IMR-90 (cell line): ENCODE measurements around the gene ASF1B. TPM values are rescaled to one million over a fixed set of nuclear protein-coding genes. Genes with fewer than 3 reads are reported as not detected.
A peak's percentile ranks its signal among the peaks of the same experiment; 100 is the strongest.

Experiments
- ATAC-seq: fragments of 200-7000 bp; cut with Tn5 transposase; 2 replicates; pipeline ENCODE4 v1.9.1; 2020; ENCODE audit warnings: low read depth, mild to moderate bottlenecking, moderate library complexity
- BruUV-seq: library from RNA; stranded (reverse); fragments of 400-500 nt; replicated peaks from 2 replicates; lab custom pipeline; 2021; lab: Mats Ljungman, UMichigan
- CTCF ChIA-PET: fragments of 300-600 bp; formaldehyde crosslinking; extraction: SDS; loops from one replicate; lab custom pipeline; 2021; ENCODE audit warnings: antibody characterized with exemption; lab: Yijun Ruan, JAX
- POLR2A ChIA-PET: fragments of 300-600 bp; sonication (Branson Sonifier 250); formaldehyde crosslinking; loops from one replicate; lab custom pipeline; 2022; ENCODE audit warnings: antibody characterized with exemption; ENCODE audit not compliant: unreplicated experiment; lab: Charles Lee
- DNase-seq: peaks from one replicate; pipeline ENCODE4 v3.0.0; 2013
- H2AFZ ChIP-seq: replicated peaks from 2 replicates; pipeline ENCODE3; 2013; ENCODE audit warnings: low read length, mild to moderate bottlenecking; ENCODE audit not compliant: poor library complexity
- H2AK5ac ChIP-seq: 2 replicates; pipeline ENCODE4 v1.6.1; 2013; ENCODE audit warnings: low read depth, low read length, inconsistent platforms
- H2AK9ac ChIP-seq: replicated peaks from 2 replicates; pipeline ENCODE3; 2013; ENCODE audit warnings: mild to moderate bottlenecking, low read depth, low read length, moderate library complexity; ENCODE audit not compliant: poor library complexity
- H2BK120ac ChIP-seq: 2 replicates; pipeline ENCODE4 v1.6.1; 2013; ENCODE audit warnings: low read depth, low read length, inconsistent platforms
- H2BK15ac ChIP-seq: 3 replicates; pipeline ENCODE4 v1.6.1; 2013; ENCODE audit warnings: low read depth, low read length, inconsistent platforms
- H2BK20ac ChIP-seq: 2 replicates; pipeline ENCODE4 v1.6.1; 2013; ENCODE audit warnings: low read depth, mild to moderate bottlenecking, inconsistent platforms, low read length, moderate library complexity
- H2BK5ac ChIP-seq: 2 replicates; pipeline ENCODE4 v1.6.1; 2013; ENCODE audit warnings: mild to moderate bottlenecking, low read depth, low read length, inconsistent platforms; ENCODE audit not compliant: poor library complexity, severe bottlenecking
- H3K14ac ChIP-seq: replicated peaks from 2 replicates; pipeline ENCODE4 v1.6.1; 2013; ENCODE audit warnings: low read depth, low read length, inconsistent platforms
- H3K18ac ChIP-seq: 2 replicates; pipeline ENCODE4 v1.6.1; 2013; ENCODE audit warnings: low read depth, low read length, control low read depth
- H3K23ac ChIP-seq: 2 replicates; pipeline ENCODE4 v1.6.1; 2013; ENCODE audit warnings: low read depth, low read length, inconsistent platforms
- H3K27ac ChIP-seq: 2 replicates; pipeline ENCODE4 v1.5.1; 2013; ENCODE audit warnings: mild to moderate bottlenecking, control low read depth, low read length; ENCODE audit not compliant: insufficient read depth
- H3K27me3 ChIP-seq: 2 replicates; pipeline ENCODE4 v1.6.1; 2013; ENCODE audit warnings: low read length; ENCODE audit not compliant: control insufficient read depth, insufficient read depth
- H3K36me3 ChIP-seq: 2 replicates; pipeline ENCODE4 v1.6.1; 2013; ENCODE audit warnings: low read length, mixed read lengths; ENCODE audit not compliant: control insufficient read depth, insufficient read depth
- H3K4ac ChIP-seq: 2 replicates; pipeline ENCODE4 v1.6.1; 2013; ENCODE audit warnings: low read depth, low read length, inconsistent platforms
- H3K4me1 ChIP-seq: 2 replicates; pipeline ENCODE4 v1.6.1; 2013; ENCODE audit warnings: low read length, mixed read lengths; ENCODE audit not compliant: control insufficient read depth, insufficient read depth
- H3K4me2 ChIP-seq: 2 replicates; pipeline ENCODE4 v1.6.1; 2013; ENCODE audit warnings: low read depth, mild to moderate bottlenecking, control low read depth, low read length, moderate library complexity
- H3K4me3 ChIP-seq: 2 replicates; pipeline ENCODE4 v1.5.1; 2013; ENCODE audit warnings: low read depth, mild to moderate bottlenecking, control low read depth, low read length, moderate library complexity; ENCODE audit not compliant: insufficient read depth
- H3K56ac ChIP-seq: 2 replicates; pipeline ENCODE4 v1.6.1; 2013; ENCODE audit warnings: low read length, inconsistent platforms; ENCODE audit not compliant: insufficient read depth; ENCODE audit errors: extremely low read depth
- H3K79me1 ChIP-seq, 2 experiments: 2 replicates each; pipeline ENCODE4 v1.6.1; 2013; ENCODE audit warnings: low read length in 2 of 2, inconsistent platforms in 1 of 2, low read depth in 1 of 2
- H3K9ac ChIP-seq: 2 replicates; pipeline ENCODE4 v1.6.1; 2013; ENCODE audit warnings: low read depth, low read length, control low read depth
- H3K9me1 ChIP-seq: 2 replicates; pipeline ENCODE4 v1.6.1; 2013; ENCODE audit warnings: low read length, inconsistent platforms; ENCODE audit not compliant: insufficient read depth
- H3K9me3 ChIP-seq: 2 replicates; pipeline ENCODE4 v1.6.1; 2013; ENCODE audit warnings: low read length; ENCODE audit not compliant: control insufficient read depth, insufficient read depth
- H4K20me1 ChIP-seq: 2 replicates; pipeline ENCODE4 v1.6.1; 2013; ENCODE audit warnings: low read length, inconsistent platforms; ENCODE audit not compliant: insufficient read depth
- H4K5ac ChIP-seq: 2 replicates; pipeline ENCODE4 v1.6.1; 2013; ENCODE audit warnings: mild to moderate bottlenecking, low read depth, low read length, control low read depth
- H4K8ac ChIP-seq, 2 experiments: 2 replicates each; pipeline ENCODE4 v1.6.1; 2013; ENCODE audit warnings: low read depth in 2 of 2, low read length in 2 of 2, control low read depth in 1 of 2, inconsistent platforms in 1 of 2
- H4K91ac ChIP-seq: 2 replicates; pipeline ENCODE4 v1.6.1; 2013; ENCODE audit warnings: low read depth, low read length, inconsistent platforms; ENCODE audit not compliant: insufficient read depth
- BHLHE40 ChIP-seq: fragments of 150-350 bp; IDR thresholded peaks from 2 replicates; pipeline ENCODE4 v1.6.1; 2016; ENCODE audit warnings: mild to moderate bottlenecking, low read depth, low read length
- CEBPB ChIP-seq: IDR thresholded peaks from 2 replicates; pipeline ENCODE4 v1.6.1; 2012; ENCODE audit warnings: low read depth, low read length, improper control_type of control experiment
- CTCF ChIP-seq: conservative IDR thresholded peaks from 2 replicates; pipeline ENCODE4 v1.5.1; 2012; ENCODE audit warnings: mild to moderate bottlenecking, low read depth, low read length, improper control_type of control experiment
- ELK1 ChIP-seq: fragments of 150-350 bp; IDR thresholded peaks from 2 replicates; pipeline ENCODE4 v1.6.1; 2016; ENCODE audit warnings: low read depth, mild to moderate bottlenecking, low read length, moderate library complexity, borderline replicate concordance
- FOS ChIP-seq: fragments of 150-350 bp; IDR thresholded peaks from 2 replicates; pipeline ENCODE4 v1.6.1; 2016; ENCODE audit warnings: low read depth, low read length
- MXI1 ChIP-seq: IDR thresholded peaks from 2 replicates; pipeline ENCODE4 v1.6.1; 2012; ENCODE audit warnings: low read depth, mild to moderate bottlenecking, low read length, moderate library complexity, borderline replicate concordance
- NFE2L2 ChIP-seq: fragments of 150-350 bp; IDR thresholded peaks from 2 replicates; pipeline ENCODE4 v1.6.1; 2016; ENCODE audit warnings: low read depth, mild to moderate bottlenecking, low read length
- POLR2A ChIP-seq: IDR thresholded peaks from 2 replicates; pipeline ENCODE4 v1.6.1; 2012; ENCODE audit warnings: mild to moderate bottlenecking, low read depth, low read length
- RFX5 ChIP-seq: IDR thresholded peaks from 2 replicates; pipeline ENCODE4 v1.8.0; 2012; ENCODE audit warnings: low read depth, mild to moderate bottlenecking, low read length, moderate library complexity
- WGBS, 2 experiments: methylation state at CpG; one replicate each; pipeline versions ENCODE4 v1.1.5 to v1.1.7; 2013; ENCODE audit warnings: missing lambda C conversion rate in 2 of 2; ENCODE audit not compliant: insufficient read length in 1 of 2; ENCODE audit errors: extremely low coverage in 2 of 2; 5-methylcytosine and 5-hydroxymethylcytosine counted together
- dilution Hi-C: fragments of 300-500 bp; cut with HindIII; formaldehyde crosslinking; loops from one replicate; pipeline ENCODE4 v1.14.3; 2018; ENCODE audit warnings: low sequenced_read_pairs; ENCODE audit not compliant: unreplicated experiment
- in situ Hi-C: fragments of 300-500 bp; cut with MboI; formaldehyde crosslinking; loops from 3 replicates; pipeline ENCODE4 v1.14.3; 2019; ENCODE audit warnings: low sequenced_read_pairs, inconsistent platforms, mixed read lengths
- intact Hi-C: fragments of 100-400 bp; cut with micrococcal nuclease; formaldehyde crosslinking; loops from 2 replicates; pipeline ENCODE4 v1.10.0; 2022
- polyA plus RNA-seq, 3 experiments: library from polyadenylated mRNA; depleted of rRNA; stranded (reverse); fragments of >200 nt; gene quantifications; 2 replicates each; pipeline ENCODE4 v1.2.3, GENCODE V29; 2012; ENCODE audit warnings: low replicate concordance in 1 of 3
- total RNA-seq: library from RNA; depleted of rRNA; stranded (reverse); fragments of >200 nt; gene quantifications from 2 replicates; pipeline ENCODE4 v1.2.3, GENCODE V29; 2012

ASF1B gene
- total and polyA plus RNA-seq, 2 of the 4 experiments (the other 2 are of a cell fraction) = 10.4 to 12.1 TPM

GRCh38 chr19:14120497-14120780 is 15.9 kb downstream of the ASF1B start:
- dilution Hi-C loops (no loop called here), in situ Hi-C loops (no loop called here), intact Hi-C loops (no loop called here)
- H3K9me1 ChIP-seq = peaks cover 8% of the 10 kb centered on the region; the same call in 1 of the 2 replicates
- no peak overlapping the region for H3K4me2 ChIP-seq
- H4K91ac ChIP-seq = no peak overlapping the region
- H2BK5ac ChIP-seq = no peak overlapping the region
- DNase-seq (no peak), ATAC-seq (no peak)
- no peak overlapping the region for H3K9ac ChIP-seq
- peaks cover 0 to 33% of the 10 kb centered on the region in 2 experiments; a peak in 3 of 4 replicates for H3K79me1 ChIP-seq
- no peaks in the 10 kb centered on the region for H3K9me3 ChIP-seq
- no TSS peak for BruUV-seq
- no peaks in the 10 kb centered on the region for H3K36me3 ChIP-seq
- 100% methylated on average over 1 of the region's 7 CpGs; no CpG with 5 or more reads in 1 of the 2 experiments for WGBS, 2 experiments
- TF ChIP-seq ELK1 (no peak), RFX5 (no peak), NFE2L2 (no peak), POLR2A (no peak), CEBPB (no peak), CTCF (no peak), BHLHE40 (no peak), MXI1 (no peak), FOS (no peak)
- H4K20me1 ChIP-seq = peaks cover 8% of the 10 kb centered on the region; the same call in 1 of the 2 replicates
- no peak overlapping the region for H3K14ac ChIP-seq
- H4K8ac ChIP-seq = no peak overlapping the region
- POLR2A ChIA-PET = no interaction called here
- no peak overlapping the region for H2BK120ac ChIP-seq
- CTCF ChIA-PET = no interaction called here
- no peaks in the 10 kb centered on the region for H3K27me3 ChIP-seq
- H3K23ac ChIP-seq = no peak overlapping the region
- H2AK9ac ChIP-seq = peak overlapping the region; percentile 82
- peaks cover 15% of the 10 kb centered on the region for H3K4me1 ChIP-seq
- no peak overlapping the region for H2AFZ ChIP-seq
- no peak overlapping the region for H3K4me3 ChIP-seq
- no peak overlapping the region for H2BK15ac ChIP-seq
- no peak overlapping the region for H3K4ac ChIP-seq
- no peak overlapping the region for H3K27ac ChIP-seq
- no peak overlapping the region for H2BK20ac ChIP-seq
- no peak overlapping the region for H3K18ac ChIP-seq
- no peak overlapping the region for H4K5ac ChIP-seq
- H3K56ac ChIP-seq = no peak overlapping the region
- no peak overlapping the region for H2AK5ac ChIP-seq
